ENCODE results near the gene POF1B. TPM values are rescaled to one million over a fixed set of nuclear protein-coding genes. Genes with fewer than 3 reads are reported as not detected.
"Not testable (repeated sequence)": the region's sequence is repeated elsewhere in the genome, so short reads cannot be mapped to it uniquely, and the experiment has no call there.

The POF1B gene
- total RNA-seq (2014; rRNA removed; shearing (Covaris generic)) = not detected in 2 replicates

GRCh38 chrX:85379174-85379907 lies at the start of gene POF1B:
Gene POF1B (minus strand): TSS chrX:85379665. CDS start chrX:85379454, 211 bp downstream.
- in situ Hi-C loops (cut with HindIII; ENCODE audit: low sequenced_read_pairs) = no loop called here
- DNase-seq (ENCODE audit: low spot score) = no peak

- no peak for DNase-seq (ENCODE audit: low spot score)
- in situ Hi-C loops (cut with HindIII; ENCODE audit: low sequenced_read_pairs) = no loop called here
Observed at GRCh38 chrX:85429066-85429465, 49.6 kb upstream of the POF1B start.

GRCh38 chrX:85419293-85419692 lies 39.8 kb upstream of the POF1B start:
- in situ Hi-C loops (cut with HindIII; ENCODE audit: low sequenced_read_pairs) = no loop called here

GRCh38 chrX:85391878-85392238 lies 12.4 kb upstream of the POF1B start:
- in situ Hi-C loops (cut with HindIII; ENCODE audit: low sequenced_read_pairs) = no loop called here
- DNase-seq (ENCODE audit: low spot score) = no peak

More at GRCh38 chrX:85419293-85419692, 39.8 kb upstream of the POF1B start:
- DNase-seq (ENCODE audit: low spot score) = no peak

DNA sequence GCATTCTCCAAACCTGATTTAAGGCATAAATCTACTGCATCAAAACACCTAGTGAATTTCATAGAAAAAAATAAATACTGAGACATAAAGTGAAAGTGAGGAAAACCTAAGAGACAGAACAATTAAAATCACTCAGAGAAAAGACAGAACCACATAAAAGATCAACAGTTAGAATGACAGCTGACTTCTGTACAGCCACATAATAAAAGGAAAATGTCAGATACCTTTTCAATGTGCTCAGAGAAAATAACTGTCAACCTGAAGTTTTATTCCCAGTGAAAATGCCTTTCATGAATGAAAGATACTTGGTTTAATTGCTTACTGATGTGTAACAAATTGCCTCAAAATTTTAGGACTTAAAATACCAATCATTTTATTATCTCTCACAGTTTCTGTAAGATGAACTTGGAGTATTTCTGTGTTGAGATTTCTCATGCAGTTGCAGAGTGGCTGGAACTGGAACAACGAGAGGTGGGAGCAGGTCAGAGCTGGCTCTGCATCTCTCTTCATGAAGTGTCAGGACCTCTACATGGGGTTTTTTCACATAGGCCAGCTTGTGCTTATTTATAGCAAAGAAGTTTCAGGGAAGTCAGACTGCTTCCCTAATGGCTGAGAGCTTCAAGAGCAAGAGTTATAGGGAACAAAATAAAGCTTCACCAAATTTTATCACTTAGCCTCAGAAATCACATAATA lies 11.9 kb upstream of the POF1B start:
- no peak for DNase-seq (ENCODE audit: low spot score)
- in situ Hi-C loops (cut with HindIII; ENCODE audit: low sequenced_read_pairs) = no loop called here

- in situ Hi-C loops (cut with HindIII; ENCODE audit: low sequenced_read_pairs) = no loop called here
Observed at GRCh38 chrX:85381602-85382001, 2.1 kb upstream of the POF1B start.

DNA sequence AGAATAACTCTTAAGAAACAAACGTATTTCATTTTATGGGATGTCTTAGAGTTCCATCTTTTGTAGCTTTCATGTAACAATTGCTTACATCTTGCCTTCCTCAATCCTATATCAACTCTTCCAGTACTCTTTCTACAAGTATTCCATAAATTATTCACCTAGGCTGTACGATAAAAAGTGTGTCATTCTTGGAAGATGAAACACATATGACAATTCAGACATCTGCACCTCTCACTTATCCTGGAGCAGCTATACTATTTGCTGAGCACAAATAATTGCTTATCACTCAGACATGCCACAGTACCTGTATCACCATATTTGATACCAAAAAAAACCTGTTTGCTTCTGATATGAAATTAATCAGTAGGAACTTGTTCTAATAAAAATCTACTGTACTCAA lies 1.0 kb downstream of the POF1B start:
- in situ Hi-C loops (cut with HindIII; ENCODE audit: low sequenced_read_pairs) = no loop called here
- DNase-seq (ENCODE audit: low spot score) = no peak

More at GRCh38 chrX:85381602-85382001, 2.1 kb upstream of the POF1B start:
- no peak for DNase-seq (ENCODE audit: low spot score)

GRCh38 chrX:85375333-85375738 lies 4.1 kb downstream of the POF1B start:
- in situ Hi-C loops (cut with HindIII; ENCODE audit: low sequenced_read_pairs) = no loop called here
- DNase-seq (ENCODE audit: low spot score) = no peak

GRCh38 chrX:85365370-85365995 lies 14.0 kb downstream of the POF1B start:
- DNase-seq (ENCODE audit: low spot score) = no peak
- in situ Hi-C loops (cut with HindIII; ENCODE audit: low sequenced_read_pairs) = no loop called here

DNA sequence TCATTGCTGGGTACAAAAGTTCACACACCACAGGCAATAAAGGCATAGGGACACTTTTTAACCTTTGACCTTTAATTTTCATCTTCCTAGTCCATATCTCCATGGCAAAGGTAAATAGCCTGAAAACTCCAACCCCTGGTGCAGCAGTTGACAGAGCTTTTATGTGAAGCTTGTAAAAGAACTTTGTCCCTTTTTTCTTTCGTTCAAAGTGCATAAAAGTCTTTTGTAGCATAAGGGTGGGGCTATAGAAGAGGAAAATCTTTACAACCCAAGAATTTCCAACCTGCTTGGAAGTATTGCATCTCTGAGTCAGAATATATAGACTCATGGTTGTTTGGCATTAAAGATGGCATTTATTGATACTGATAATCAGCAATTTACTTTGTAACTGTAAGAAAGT lies 20.4 kb downstream of the POF1B start:
- in situ Hi-C loops (cut with HindIII; ENCODE audit: low sequenced_read_pairs) = no loop called here
- DNase-seq (ENCODE audit: low spot score) = no peak

GRCh38 chrX:85345523-85345922 lies 33.9 kb downstream of the POF1B start:
- DNase-seq (ENCODE audit: low spot score) = no peak
- in situ Hi-C loops (cut with HindIII; ENCODE audit: low sequenced_read_pairs) = no loop called here

GRCh38 chrX:85327060-85327333 lies 52.5 kb downstream of the POF1B start:
- DNase-seq (ENCODE audit: low spot score) = no peak
- in situ Hi-C loops (cut with HindIII; ENCODE audit: low sequenced_read_pairs) = no loop called here

DNA sequence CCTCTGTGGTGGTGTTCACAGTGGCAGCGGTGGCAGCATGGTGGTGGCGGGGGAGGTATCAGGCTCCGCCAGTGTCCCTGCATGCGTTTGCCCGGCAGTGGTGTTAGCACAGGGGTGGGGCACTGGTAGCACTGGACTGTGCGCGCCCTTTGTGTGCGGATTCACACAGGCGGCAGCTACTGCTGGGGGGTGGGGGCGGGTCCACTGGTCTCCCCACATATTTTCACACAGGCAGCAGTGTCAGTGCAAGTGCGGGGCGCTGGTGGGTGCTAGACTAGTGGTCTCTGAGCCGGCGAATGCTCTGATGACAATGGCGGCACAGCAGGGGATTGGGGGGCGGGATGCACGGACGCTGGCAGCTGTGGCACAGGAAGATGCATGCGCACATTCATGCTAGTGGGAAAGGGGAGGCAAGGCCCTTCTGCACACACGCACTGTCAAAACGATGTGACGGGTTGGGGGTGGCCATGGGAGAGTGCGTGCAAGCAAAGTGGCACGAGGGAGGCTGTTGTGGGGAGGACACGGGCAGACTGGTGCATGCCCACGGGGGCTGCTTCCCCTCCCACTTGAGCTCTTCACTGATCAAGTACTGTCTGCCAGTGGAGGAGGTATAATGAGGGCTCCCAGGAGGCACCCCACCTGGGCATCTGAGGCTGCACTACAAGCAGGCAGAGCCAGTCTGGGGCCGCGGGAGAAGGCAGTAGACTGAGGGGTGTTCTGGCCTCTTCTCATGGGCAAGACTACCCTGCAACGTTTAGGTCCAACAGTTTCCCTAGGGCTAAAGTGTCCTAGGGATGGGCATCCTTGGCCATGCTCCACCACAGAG lies 53.0 kb downstream of the POF1B start:
- no peak for DNase-seq (ENCODE audit: low spot score)
- in situ Hi-C loops (cut with HindIII; ENCODE audit: low sequenced_read_pairs) = no loop called here

DNA sequence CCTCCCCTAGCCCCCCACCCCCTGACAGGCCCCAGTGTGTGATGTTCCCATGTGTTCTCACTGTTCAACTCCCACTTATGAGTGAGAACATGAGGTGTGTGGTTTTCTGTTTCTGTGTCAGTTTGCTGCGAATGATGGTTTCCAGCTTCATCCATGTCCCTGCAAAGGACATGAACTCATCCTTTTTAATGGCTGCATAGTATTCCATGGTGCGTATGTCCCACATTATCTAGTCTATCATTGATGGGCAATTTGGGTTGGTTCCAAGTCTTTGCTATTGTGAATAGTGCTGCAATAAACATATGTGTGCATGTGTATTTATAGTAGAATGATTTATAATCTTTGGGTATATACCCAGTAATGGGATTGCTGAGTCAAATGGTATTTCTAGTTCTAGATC lies 68.1 kb downstream of the POF1B start:
- in situ Hi-C loops (cut with HindIII; ENCODE audit: low sequenced_read_pairs) = not testable (repeated sequence)

DNA sequence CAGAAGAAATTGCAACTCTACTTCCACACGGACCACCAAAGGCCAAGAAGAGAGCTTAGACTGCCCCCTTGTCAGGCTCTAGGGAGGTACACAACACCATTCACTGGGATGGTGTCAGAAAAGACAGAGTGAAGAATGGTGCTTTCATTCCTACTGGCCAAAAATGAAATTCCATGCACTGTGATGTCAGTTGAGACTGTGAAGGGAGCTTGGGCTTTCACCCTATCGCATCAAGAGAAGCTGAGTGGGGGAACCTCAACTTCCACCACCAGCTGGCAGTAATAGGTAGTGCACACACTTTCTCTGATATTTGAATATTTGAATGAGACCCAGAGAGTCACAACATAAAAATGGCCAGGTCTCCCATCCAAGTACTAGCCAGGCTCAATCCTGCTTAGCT lies 69.7 kb downstream of the POF1B start:
- in situ Hi-C loops (cut with HindIII; ENCODE audit: low sequenced_read_pairs) = no loop called here
- DNase-seq (ENCODE audit: low spot score) = no peak

More for the DNA sequence above, 68.1 kb downstream of the POF1B start:
- not testable (repeated sequence) for DNase-seq (ENCODE audit: low spot score)

DNA sequence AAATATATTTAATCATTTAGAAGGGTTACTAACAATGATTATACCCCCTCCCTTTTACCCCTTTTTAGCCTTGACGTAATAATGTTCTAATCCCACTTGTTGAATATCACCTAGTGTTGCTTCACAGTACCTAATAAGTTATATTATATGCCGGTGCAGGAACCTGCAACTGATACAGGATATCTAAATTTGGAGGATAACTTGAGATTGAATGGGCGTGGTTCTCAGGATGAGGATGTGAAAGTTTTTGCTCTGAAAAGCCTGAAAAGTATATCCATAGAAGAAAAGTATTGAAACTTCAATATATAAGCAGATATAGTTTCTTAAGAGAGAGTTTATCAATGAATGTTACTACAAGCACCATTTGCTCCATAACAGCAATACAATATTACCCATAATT lies 75.9 kb downstream of the POF1B start:
- in situ Hi-C loops (cut with HindIII; ENCODE audit: low sequenced_read_pairs) = no loop called here
- no peak for DNase-seq (ENCODE audit: low spot score)

- in situ Hi-C loops (cut with HindIII; ENCODE audit: low sequenced_read_pairs) = no loop called here
- no peak for DNase-seq (ENCODE audit: low spot score)
Observed at GRCh38 chrX:85288992-85289723, 90.3 kb downstream of the POF1B start.

DNA sequence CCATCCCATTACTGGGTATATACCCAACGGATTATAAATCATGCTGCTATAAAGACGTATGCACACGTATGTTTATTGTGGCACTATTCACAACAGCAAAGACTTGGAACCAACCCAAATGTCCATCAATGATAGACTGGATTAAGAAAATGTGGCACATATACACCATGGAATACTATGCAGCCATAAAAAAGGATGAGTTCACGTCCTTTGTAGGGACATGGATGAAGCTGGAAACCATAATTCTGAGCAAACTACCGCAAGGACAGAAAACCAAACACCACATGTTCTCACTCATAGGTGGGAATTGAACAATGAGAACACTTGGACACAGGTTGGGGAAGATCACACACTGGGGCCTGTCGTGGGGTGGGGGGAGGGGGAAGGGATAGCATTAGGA lies 94.2 kb downstream of the POF1B start:
- DNase-seq (ENCODE audit: low spot score); in situ Hi-C loops (cut with HindIII; ENCODE audit: low sequenced_read_pairs): not testable (repeated sequence)
